Forelimb muscle (tissue), 1 donor: ENCODE data around the gene UFD1. TPM values are rescaled to one million over a fixed set of nuclear protein-coding genes. Genes with fewer than 3 reads are reported as not detected.

Experiments used
- polyA plus RNA-seq: library from polyadenylated mRNA; unstranded; fragments of 120-200 nt; gene quantifications from one replicate; pipeline ENCODE4 v1.2.1, GENCODE V29; 2013; ENCODE audit not compliant: insufficient read length

Gene UFD1
- polyA plus RNA-seq, 1 donor, result 40.7 TPM

Other genes starting within 250 kb of the UFD1 start
- gene CLTCL1, start 187.5 kb downstream of the UFD1 start, polyA plus RNA-seq, result 29.9 TPM
- 17.4 TPM for gene HIRA, start 47.5 kb downstream of the UFD1 start, polyA plus RNA-seq
- gene MRPL40, start 46.6 kb downstream of the UFD1 start, polyA plus RNA-seq, result 29.0 TPM
- gene C22orf39, start 31.5 kb downstream of the UFD1 start, polyA plus RNA-seq, result 31.4 TPM
- gene CDC45, start 727 bp upstream of the UFD1 start, polyA plus RNA-seq, result 4.9 TPM
- gene CLDN5, start 45.2 kb upstream of the UFD1 start, polyA plus RNA-seq, result 51.5 TPM
- 130 TPM for gene SEPTIN5, start 235.3 kb upstream of the UFD1 start, polyA plus RNA-seq
- gene GP1BB, start 244.3 kb upstream of the UFD1 start, polyA plus RNA-seq, result 18.3 TPM